Measurements from ENCODE around the gene EXOSC7. TPM values are rescaled to one million over a fixed set of nuclear protein-coding genes. Genes with fewer than 3 reads are reported as not detected.
"Not testable (repeated sequence)": the region's sequence is repeated elsewhere in the genome, so short reads cannot be mapped to it uniquely, and the experiment has no call there.

The EXOSC7 gene
- total RNA-seq, 2 donors from 2014 or later, result 24.9 to 35.6 TPM

DNA sequence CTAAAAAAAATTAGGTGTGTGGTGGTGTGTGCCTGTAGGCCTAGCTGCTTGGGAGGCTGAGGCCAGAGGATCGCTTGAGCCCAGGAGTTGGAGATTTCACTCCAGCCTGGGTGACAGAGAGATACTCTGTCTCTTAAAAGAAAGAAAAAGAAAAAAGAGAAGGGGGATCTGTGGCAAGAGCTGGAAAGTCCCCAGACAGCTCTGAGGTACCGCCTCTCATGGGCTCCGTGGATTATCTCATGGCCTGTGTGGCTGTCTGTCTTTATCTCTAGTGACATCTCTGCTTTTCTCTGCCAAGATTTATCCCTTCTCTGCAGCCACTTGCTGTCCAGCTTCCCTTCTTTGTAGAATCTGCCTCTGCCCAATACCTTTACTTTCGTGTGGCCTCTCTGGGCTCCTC is 5.7 kb downstream of the EXOSC7 start:
- H3K27ac ChIP-seq, result no peak overlapping the region

DNA sequence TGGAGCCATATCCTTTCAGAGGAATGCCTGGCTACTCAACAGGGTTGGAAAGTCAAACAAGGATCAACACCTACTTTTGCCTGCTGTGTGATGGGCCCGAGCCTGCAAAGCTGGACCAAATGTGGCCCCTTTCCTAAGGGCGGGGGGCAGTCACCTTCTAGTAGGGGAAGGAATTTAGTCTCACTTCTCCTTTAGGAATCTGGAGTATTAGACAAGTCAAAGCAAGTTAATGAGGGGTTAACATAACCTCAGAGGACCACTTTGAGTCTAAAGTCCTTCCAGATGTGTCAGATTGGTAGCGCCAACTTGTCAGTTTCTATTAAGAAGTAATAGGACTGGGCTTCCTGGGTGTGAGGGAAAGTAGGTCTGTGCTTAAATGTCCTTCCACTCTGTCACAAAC is 6.8 kb downstream of the EXOSC7 start:
- Histone ChIP-seq H3K27ac (no peak overlapping the region), H3K9ac (ENCODE audit: low read depth in 2 of 2, low read length in 2 of 2) (no peak overlapping the region)

More for the DNA sequence above, 5.7 kb downstream of the EXOSC7 start:
- Histone ChIP-seq H3K27me3 (no peaks in the 10 kb centered on the region), H3K36me3 (no peaks in the 10 kb centered on the region), H3K4me3 (no peak overlapping the region), H3K4me1 (no peaks in the 10 kb centered on the region), H3K9me3 (no peaks in the 10 kb centered on the region), H3K9ac (ENCODE audit: low read depth in 2 of 2, low read length in 2 of 2) (no peak overlapping the region)
- TF ChIP-seq, protein P1, sequence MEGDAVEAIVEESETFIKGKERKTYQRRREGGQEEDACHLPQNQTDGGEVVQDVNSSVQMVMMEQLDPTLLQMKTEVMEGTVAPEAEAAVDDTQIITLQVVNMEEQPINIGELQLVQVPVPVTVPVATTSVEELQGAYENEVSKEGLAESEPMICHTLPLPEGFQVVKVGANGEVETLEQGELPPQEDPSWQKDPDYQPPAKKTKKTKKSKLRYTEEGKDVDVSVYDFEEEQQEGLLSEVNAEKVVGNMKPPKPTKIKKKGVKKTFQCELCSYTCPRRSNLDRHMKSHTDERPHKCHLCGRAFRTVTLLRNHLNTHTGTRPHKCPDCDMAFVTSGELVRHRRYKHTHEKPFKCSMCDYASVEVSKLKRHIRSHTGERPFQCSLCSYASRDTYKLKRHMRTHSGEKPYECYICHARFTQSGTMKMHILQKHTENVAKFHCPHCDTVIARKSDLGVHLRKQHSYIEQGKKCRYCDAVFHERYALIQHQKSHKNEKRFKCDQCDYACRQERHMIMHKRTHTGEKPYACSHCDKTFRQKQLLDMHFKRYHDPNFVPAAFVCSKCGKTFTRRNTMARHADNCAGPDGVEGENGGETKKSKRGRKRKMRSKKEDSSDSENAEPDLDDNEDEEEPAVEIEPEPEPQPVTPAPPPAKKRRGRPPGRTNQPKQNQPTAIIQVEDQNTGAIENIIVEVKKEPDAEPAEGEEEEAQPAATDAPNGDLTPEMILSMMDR (IDR thresholded peaks at IDR 0.05), result no peak
- intact Hi-C loops (cut with DNase I), result no loop called here
- DNase-seq, result no peak

DNA sequence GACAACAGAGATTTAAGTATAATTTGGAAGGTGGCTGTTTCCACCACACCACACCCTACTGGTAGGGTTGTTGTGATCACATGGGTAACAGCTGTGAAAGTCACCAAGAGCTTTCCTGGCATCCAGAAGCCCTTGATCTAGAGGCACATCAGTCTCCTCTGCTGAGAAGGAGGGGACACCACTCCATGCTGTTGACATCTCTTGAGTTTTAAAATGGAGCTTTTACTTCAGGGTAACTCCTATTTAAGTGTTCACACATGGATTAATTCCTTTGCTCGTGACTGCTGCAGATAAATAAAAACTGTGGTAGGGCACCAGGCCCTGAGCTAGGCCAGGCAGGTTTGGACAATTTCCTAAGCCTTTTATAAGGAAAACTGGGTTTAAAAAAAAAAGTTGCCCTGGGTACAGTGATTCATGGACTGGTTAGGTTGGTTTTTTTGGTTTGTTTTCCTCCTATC is 7.5 kb downstream of the EXOSC7 start:
- no peaks in the 10 kb centered on the region for H3K36me3 ChIP-seq
- H3K27me3 ChIP-seq, result no peaks in the 10 kb centered on the region
- TF ChIP-seq, protein P1 (IDR thresholded peaks at IDR 0.05), result no peak
- DNase-seq, result no peak
- no peak overlapping the region for H3K9ac ChIP-seq (ENCODE audit: low read depth in 2 of 2, low read length in 2 of 2)
- intact Hi-C loops (cut with DNase I), result no loop called here
- no peak overlapping the region for H3K4me3 ChIP-seq
- H3K4me1 ChIP-seq, result no peaks in the 10 kb centered on the region
- H3K9me3 ChIP-seq, result no peaks in the 10 kb centered on the region
- no peak overlapping the region for H3K27ac ChIP-seq

More for the DNA sequence above, 6.8 kb downstream of the EXOSC7 start:
- intact Hi-C loops (cut with DNase I), result no loop called here
- Histone ChIP-seq H3K36me3 (no peaks in the 10 kb centered on the region), H3K4me1 (no peaks in the 10 kb centered on the region), H3K4me3 (no peak overlapping the region), H3K27me3 (no peaks in the 10 kb centered on the region), H3K9me3 (no peaks in the 10 kb centered on the region)
- TF ChIP-seq, protein P1 (IDR thresholded peaks at IDR 0.05), result no peak
- no peak for DNase-seq

DNA sequence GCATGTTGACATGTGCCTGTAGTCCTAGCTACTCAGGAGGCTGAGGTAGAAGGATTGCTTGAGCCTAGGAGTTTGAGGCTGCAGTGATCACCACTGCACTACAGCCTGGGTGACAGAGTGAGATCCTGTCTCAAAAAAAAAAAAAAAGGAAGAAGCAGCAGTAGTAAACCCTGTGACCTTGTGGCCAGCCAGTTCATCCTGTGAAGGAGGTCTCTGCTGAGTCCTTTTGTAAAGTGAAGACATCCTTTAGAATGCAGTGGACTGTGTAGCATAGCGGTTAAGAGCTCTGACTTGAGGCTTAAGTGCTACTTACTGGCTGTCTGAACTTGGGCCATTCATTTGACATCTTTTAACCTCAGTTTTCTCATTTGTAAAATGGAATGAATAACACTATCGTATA is 8.3 kb downstream of the EXOSC7 start:
- TF ChIP-seq, protein P1 (IDR thresholded peaks at IDR 0.05), result no peak
- Histone ChIP-seq H3K27ac (no peak overlapping the region), H3K36me3 (no peaks in the 10 kb centered on the region), H3K4me1 (no peaks in the 10 kb centered on the region), H3K27me3 (no peaks in the 10 kb centered on the region), H3K4me3 (no peak overlapping the region), H3K9ac (ENCODE audit: low read depth in 2 of 2, low read length in 2 of 2) (no peak overlapping the region), H3K9me3 (no peaks in the 10 kb centered on the region)
- no peak for DNase-seq
- intact Hi-C loops (cut with DNase I), result no loop called here

DNA sequence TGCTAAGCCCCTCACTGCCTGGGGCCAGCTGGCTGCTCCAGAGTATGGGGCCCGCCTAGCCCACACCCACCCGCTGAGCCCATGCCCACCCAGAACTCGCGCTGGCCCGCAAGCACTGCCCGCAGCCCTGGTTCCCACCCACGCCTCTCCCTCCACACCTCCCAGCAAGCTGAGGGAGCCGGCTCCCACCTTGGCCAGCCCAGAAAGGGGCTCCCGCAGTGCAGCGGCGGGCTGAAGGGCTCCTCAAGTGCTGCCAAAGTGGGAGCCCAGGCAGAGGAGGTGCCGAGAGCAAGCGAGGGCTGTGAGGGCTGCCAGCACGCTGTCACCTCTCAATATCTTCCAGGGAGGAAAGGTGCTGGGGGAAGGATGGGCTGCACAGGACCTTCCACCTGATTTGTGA is 10.3 kb downstream of the EXOSC7 start:
- H3K4me1 ChIP-seq; intact Hi-C loops (cut with DNase I); H3K9me3 ChIP-seq; DNase-seq; H3K27me3 ChIP-seq; H3K36me3 ChIP-seq; H3K4me3 ChIP-seq; H3K9ac ChIP-seq (ENCODE audit: low read depth in 2 of 2, low read length in 2 of 2); H3K27ac ChIP-seq: not testable (repeated sequence)

DNA sequence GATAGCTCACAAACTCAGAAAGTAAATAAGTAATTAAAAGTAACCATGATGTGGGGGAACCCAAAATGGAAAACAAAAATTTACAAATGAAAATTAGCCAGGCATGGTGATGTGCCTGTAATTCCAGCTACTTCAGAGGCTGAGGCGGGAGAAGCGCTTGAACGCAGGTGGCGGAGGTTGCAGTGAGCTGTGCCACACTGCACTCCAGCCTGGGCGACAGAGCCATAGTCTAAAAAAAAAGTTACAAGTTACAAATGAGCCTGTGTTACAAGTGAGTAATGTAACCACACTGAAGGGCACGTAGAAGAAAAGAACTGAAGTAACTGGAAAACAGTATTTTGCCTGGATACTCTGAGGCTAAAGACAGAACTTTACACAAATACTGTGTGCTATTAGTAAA is 11.3 kb downstream of the EXOSC7 start:
- DNase-seq, result no peak
- Histone ChIP-seq H3K4me3 (no peak overlapping the region), H3K4me1 (no peaks in the 10 kb centered on the region), H3K36me3 (no peaks in the 10 kb centered on the region), H3K27ac (no peak overlapping the region), H3K27me3 (no peaks in the 10 kb centered on the region), H3K9me3 (no peaks in the 10 kb centered on the region), H3K9ac (ENCODE audit: low read depth in 2 of 2, low read length in 2 of 2) (no peak overlapping the region)
- intact Hi-C loops (cut with DNase I), result no loop called here
- TF ChIP-seq, protein P1 (IDR thresholded peaks at IDR 0.05), result no peak

All from colonic mucosa (tissue), 4 donors.